Measurements from ENCODE around the gene GMDS.

DNA sequence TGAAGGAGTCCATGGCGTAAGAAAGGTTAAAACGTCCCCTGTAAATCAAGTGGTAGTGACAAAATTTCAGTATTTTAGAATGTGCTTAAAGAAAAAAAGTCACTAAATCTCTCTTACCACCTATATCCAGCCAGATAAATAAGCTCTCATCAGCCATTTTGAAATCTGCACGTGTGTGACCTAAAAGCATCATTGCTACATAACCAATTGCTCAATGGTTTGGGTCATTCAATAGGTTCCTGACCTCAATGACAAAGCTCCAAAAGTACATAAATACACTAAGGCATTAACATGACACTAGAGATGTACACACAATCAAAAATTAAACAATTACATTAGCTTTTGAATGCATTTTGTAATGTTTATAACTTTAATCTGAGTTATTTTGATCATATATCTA is 272.4 kb downstream of the GMDS start:
- TF ChIP-seq, protein P1, sequence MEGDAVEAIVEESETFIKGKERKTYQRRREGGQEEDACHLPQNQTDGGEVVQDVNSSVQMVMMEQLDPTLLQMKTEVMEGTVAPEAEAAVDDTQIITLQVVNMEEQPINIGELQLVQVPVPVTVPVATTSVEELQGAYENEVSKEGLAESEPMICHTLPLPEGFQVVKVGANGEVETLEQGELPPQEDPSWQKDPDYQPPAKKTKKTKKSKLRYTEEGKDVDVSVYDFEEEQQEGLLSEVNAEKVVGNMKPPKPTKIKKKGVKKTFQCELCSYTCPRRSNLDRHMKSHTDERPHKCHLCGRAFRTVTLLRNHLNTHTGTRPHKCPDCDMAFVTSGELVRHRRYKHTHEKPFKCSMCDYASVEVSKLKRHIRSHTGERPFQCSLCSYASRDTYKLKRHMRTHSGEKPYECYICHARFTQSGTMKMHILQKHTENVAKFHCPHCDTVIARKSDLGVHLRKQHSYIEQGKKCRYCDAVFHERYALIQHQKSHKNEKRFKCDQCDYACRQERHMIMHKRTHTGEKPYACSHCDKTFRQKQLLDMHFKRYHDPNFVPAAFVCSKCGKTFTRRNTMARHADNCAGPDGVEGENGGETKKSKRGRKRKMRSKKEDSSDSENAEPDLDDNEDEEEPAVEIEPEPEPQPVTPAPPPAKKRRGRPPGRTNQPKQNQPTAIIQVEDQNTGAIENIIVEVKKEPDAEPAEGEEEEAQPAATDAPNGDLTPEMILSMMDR (IDR thresholded peaks at IDR 0.05), result no peak
- no peak for TF ChIP-seq POLR2A (IDR thresholded peaks at IDR 0.05)
